Spleen (tissue), 7 donors: ENCODE data around the gene CDON.

Source experiments
- CTCF ChIP-seq, 11 experiments: fragments of 200-600 bp in 7 of 11; fragments of 450-650 bp in 4 of 11; sonication (generic) in 4 of 11; IDR thresholded peaks in 8 of 11; conservative IDR thresholded peaks in 3 of 11; 1 replicate in 7 of 11; 2 replicates in 4 of 11; pipeline versions ENCODE4 v1.4.0 to v1.8.0; 2016 to 2021; ENCODE audit warnings: antibody characterized with exemption in 11 of 11, inconsistent platforms in 4 of 11, mild to moderate bottlenecking in 1 of 11
- POLR2A ChIP-seq, 3 donors: fragments of 450-650 bp; IDR thresholded peaks; one replicate each; pipeline ENCODE4 v1.5.1; 2017; ENCODE audit warnings: antibody characterized with exemption in 3 of 3, mild to moderate bottlenecking in 1 of 3
- POLR2AphosphoS5 ChIP-seq, 3 donors: sonication (generic); formaldehyde crosslinking; IDR thresholded peaks; one replicate each; pipeline ENCODE4 v1.5.1; 2017; ENCODE audit warnings: antibody characterized with exemption in 3 of 3
- donor health status: DM: no; HTN: no; CAD: no; lungs with moderate emphysema.
- donor health status: DM: no; HTN: no; CAD: no.
- donor health status: DM: no; HTN: no; CAD: no.

GRCh38 chr11:126008956-126009355 lies 53.7 kb downstream of the CDON start:
- TF ChIP-seq POLR2AphosphoS5 (IDR thresholded peaks at IDR 0.05) (no peak), CTCF (IDR thresholded peaks at IDR 0.05 in 8 of 11, conservative IDR thresholded peaks at IDR 0.05 in 3 of 11) (no peak), POLR2A (IDR thresholded peaks at IDR 0.05) (no peak)
